Suppressor macrophage (primary cell): ENCODE measurements around the gene MT1E.
"Not testable (repeated sequence)": the region's sequence is repeated elsewhere in the genome, so short reads cannot be mapped to it uniquely, and the experiment has no call there.

Experiments
- DNase-seq, 4 experiments: peaks; one replicate each; pipeline ENCODE4 v3.0.0-alpha.2; 2020 to 2022

MT1E gene

DNA sequence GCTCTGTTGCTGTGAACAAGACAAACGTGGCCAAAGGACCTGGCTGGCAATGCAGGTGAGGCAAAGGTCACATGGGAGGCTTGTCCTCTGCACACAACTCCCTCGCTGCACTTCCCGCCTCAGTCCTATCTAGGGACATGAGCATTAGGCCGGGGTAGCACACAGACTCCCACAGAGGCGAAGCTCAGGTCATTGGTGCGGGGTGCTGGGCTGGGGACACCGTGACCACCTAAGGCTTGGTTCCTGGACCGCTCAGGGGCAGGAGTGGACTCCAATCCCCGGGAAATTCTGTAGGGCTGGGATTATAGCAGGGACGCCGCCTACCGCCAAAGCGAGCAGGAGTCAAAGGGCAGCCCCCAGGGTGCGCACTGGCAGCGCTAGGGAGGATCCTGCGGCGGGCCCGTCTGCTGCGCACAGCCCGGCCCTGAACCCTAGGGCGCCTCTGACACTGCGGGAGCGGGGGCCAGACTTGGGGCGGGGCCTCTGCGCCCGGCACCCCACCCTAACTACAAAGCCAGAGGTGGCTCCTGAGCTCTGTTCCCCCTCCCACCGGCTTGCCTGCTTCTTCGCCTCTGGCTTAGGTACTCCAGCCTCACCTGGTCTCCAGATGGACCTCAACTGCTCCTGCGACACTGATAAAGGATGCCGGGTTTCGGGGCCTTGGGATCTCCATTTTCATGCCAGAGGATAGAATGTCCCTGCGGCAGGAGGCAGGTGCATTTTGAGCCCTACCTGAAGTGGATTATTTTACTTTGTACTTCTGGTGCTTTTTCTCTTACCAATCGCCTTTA lies 22.3 kb downstream of the MT1E start:
- no peak for DNase-seq

DNA sequence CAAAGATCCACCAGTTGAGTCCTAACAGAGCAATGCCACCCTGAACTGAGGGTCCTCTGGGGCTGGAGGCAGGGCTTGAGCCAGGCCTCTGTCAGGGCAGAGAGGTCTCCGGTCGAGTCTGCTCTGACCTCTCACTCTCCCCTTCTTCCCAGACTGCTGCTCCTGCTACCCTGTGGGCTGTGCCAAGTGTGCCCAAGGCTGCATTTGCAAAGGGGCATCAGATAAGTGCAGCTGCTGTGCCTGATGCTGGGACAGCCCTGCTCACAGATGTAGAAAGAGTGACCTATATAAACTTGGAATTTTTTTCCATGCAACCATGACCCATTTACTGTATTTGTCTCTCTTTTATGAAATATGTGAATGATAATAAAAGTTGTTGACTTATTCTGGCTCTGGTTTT lies 23.7 kb downstream of the MT1E start:
- no peak for DNase-seq

DNA sequence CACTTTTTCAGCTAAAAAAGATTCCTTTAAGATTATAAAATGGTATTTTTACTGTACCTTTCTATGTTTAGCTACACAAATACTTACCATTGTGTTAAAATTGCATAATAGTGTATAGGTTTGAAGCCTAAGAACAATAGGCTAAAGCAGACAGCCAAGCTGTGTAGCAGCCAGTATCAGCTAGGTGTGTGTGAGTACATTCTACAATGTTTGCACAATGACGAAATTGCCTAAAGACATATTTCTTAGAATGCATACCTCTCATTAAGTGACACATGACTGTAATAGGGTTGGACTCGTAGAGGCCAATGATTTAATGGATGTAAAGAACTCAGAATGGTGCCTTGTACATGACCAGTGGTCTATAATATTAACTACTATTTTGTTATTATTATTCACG lies 24.2 kb downstream of the MT1E start:
- DNase-seq, result no peak

DNA sequence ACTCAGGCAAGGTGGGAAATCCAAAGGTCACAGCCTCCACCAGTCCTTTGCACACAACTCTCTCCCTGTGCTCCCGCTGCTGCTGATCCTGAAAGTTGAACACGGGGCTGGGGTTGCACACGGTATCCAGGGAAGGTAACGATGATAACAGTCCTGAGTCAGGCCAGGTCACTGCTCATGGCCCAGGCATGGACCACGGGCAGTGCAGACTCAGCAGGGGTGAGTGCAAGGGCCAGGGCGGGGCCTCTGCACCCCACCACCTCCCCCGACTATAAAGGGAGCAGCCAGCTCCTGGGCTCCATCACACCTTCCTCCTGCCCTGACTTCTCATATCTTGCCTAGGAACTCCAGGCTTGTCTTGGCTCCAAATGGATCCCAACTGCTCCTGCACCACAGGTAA lies 26.0 kb downstream of the MT1E start, which contains the start of gene MT1B:
Gene MT1B (plus strand): TSS at position 301 of the 400 bp plus-strand sequence. CDS start 68 bp downstream, at position 369.
- no peak for DNase-seq

DNA sequence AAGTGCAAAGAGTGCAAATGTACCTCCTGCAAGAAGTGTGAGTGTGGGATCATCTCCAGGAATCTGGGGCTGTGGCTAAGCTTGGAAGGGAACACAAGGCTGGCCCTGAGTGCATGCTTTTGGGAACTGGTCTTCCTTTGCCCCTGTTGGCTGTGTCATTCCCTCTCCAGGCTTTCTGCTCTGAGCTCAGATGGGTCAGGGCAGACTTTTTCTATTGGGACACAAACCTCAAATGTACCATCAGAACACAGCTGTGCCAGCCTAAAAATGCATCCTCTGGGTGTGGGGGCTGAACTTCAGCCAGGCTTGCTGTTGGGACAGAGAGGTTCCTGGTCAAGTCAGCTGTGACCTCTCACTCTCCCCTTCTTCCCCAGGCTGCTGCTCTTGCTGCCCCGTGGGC lies 27.0 kb downstream of the MT1E start:
- no peak for DNase-seq

DNA sequence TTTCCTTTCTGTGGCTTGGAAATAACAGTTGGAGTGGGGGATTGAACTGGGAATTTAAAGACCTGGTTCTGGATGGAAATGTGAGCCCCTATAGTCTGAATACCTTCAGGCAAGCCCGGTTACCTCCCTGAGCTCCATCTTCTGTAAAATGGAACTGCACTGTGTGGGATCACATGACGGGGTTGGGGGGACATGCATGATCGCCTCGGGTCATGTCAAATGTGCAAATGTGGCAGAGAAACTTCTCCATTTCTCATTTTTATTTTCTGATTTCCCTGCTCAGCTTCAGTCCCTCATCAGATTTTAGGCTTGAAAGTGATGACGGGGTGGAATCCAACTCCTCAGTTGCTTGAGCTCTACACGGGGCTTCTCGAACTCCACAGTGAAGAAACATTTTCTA lies 27.6 kb downstream of the MT1E start:
- no peak for DNase-seq

DNA sequence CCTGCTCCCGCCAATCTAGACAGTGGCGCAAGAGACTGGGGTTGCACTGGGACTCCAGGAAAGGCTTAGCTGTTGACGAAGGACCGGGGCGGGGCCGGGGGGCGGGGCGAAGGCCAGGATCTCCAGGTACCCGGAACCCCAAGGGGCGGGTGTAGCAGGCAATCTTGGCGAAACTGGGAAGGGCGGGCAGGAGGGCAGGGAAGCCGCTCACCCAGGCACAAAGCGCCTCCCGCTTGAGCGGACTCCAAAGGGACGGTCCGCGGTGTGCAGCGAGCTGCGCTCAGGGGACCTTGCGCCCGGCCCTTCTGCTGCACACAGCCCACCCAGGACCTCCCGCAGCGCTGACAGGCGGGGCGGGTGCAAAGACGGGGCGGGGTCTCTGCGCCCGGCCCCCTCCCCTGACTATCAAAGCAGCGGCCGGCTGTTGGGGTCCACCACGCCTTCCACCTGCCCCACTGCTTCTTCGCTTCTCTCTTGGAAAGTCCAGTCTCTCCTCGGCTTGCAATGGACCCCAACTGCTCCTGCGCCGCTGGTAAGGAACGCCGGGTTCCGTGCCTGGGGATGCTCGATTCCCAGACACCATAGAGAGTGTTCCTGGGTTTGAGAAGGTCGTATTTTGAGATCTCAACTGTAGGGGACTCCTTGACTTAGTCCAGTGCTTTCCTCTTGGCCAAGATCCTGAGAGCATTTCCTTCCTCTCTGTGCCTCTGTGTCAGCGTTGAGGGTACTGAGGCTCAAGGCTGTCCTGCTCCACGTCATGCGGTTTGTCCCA lies 32.2 kb downstream of the MT1E start, which contains the start of gene MT1F:
Gene MT1F (plus strand): TSS at position 405 of the 772 bp plus-strand sequence. CDS start 100 bp downstream, at position 505.
- peak; percentile 77 to 87 (median 82) for DNase-seq

DNA sequence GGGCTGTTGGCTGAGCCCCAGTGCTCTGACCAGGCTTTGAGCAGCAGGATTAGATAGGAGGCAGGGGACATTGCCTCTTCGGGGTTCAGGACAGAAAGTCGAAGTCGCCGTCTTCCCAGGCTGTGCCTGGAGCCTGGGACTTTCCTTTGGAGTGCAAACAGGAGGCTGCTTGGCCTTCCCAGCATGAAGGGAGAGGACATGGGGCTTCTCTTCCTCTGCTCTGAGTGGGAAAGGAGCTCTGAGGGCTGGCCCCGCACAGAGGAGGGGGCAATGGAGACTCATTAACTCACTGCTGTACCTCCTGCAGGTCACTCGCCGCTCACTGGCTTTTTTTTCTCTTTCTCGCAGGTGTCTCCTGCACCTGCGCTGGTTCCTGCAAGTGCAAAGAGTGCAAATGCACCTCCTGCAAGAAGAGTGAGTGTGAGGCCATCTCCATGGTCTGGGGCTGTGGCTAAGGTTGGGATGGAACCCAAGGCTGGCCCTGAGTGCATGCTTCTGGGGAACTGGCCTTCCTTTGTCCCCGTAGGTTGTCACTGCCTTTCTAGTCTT lies 32.8 kb downstream of the MT1E start:
- no peak for DNase-seq

DNA sequence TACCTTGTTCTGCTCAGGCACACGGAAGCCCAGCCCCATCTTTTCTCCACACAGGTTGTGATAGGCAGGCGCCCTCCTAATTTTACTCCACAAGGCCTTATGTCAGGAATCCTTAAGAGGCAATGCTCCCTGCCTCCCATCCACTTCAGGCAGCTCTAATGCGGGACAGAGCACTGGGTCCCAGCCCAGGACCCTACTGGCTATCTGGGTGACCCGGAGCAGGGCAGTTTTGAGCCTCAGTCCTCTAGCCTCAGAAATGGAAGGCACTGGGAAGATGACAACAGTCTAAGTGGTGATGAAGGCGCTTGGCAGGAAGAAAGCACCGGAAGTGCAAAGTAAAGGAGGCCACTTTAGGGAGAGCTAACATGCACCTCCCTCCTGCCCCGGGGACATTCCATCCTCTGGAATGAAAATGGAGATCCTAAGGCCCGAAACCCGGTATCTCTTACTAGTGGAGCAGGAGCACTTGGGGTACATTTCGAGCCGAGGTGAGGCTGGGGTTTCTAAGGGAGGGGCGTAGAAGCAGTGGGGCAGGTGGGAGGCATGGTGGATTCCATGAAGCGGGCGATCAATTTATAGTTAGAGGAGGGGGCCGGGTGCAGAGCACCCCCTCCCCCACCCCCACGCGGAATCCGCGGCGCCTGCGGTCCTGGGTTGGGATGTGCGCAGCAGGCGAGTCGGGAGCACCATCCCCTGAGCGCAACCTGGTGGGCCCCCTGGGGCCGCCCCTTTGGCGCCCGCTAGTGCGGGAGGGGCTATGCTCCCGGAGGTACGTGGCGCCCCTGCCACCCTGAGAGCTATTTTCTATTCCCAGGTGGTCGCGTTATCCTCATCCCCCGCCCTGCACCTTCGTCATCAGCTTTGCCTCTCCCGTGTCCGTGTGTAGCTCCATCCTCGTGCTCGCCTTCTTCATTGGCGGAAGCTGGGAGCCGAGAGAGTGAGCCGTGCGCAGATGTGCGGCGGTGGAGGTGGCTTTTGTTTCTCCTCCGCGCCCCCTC lies 37.1 kb downstream of the MT1E start:
- DNase-seq, result no peak

DNA sequence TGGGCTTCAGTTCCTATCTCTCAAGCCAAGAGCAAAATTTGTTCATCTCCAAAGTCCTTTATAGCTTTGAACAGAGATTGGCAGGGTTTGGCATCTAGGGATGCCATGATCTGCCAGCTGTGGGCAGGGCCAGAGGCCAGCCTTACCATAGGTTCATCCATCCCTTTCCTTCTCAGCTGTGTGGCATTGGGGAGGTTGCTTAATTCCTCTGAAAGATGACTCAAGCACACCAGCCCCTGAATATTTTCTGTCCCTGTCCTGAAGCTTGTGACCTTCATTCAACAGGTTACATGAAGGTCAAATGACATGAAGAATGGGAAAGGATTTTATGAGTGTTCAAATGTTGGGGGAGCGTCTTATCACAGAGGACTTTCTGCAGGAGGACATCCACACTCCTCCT lies 38.9 kb downstream of the MT1E start:
- no peak for DNase-seq

DNA sequence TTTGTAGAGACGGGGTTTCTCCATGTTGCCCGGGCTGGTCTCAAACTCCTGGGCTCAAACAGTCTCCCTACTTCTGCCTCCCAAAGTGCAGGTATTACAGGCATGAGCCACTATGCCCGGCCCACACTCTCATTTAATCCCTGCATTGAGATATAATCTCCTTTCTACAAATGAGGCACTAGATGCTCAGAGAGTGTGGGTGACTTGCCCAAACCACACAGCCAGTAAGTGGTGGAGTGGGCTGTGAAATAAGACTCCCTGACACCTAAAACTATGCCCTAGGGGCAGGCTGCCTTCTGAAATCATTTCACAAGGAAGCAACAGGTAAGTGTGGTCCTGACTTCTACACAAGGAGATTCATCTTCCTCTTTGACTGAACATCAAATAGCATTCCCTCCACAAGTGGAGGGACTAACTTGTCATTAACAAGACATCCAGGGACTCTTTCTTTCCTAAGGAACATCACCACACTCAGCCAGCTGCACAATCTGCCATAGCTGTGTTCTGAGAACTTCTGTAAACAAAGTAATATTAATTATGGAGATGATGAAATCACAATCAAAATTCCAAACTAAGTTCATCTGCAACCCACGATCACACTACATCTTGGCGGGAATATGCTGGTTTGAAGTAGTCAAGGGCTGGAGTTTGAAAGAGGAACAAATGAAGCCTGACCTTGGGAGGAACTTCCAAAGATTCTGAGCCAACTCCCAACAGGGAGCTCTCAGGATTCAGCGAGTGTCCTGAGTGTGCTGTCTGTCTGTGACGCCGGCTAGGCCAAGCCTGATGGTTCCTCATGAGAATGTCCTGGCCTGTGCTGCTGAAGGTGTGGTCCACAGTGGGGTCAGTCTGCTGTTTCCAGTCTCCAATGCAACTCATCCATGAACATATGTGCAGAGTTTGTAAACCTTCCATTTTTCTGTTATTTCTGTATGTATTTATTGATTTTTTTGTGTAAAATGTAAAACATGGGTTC lies 40.0 kb downstream of the MT1E start:
- DNase-seq, result not testable (repeated sequence)

DNA sequence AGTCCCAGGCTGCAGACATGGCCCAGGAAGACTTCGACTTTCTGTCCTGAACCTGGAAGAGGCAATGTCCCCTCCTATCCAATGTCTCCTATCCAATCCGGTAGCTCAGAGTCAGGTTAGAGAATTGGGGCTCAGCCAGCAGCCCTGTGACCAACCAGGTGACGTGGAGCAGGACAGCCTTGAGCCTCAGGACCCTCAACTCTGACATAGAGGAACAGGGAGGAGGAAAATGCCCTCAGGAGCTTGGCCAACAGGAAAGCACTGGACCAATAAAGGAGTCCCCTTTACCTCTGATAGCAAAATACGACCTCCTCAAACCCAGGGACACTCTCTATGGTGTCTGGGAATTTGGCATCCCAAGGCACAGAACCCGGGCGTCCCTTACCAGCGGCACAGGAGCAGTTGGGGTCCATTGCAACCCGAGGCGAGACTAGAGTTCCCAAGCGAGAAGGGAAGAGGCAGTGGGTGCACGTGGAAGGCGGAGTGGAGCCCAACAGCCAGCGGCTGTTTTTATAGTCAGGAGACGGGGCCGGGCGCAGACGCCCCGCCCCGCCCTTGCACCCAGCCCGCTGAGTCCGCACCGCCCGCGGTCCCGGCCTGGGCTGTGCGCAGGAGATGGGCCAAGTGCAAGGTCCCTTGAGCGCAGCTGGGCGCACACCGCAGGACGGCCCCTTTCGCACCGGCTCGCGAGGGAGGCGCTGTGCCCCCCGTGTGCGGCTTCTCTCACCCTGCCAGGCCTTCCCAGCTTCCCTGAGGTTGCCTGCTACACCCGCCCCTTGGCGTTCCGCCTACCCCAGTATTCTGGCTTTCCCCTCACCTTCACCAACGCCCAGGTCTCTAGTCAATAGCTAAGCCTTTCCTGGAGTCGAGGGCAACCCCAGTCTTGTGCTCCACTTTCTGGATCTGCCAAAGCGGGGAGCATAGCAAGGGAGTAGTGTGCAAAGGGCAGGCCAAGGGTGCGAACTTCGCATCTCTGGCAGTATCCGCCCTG lies 42.3 kb downstream of the MT1E start, which contains the start of gene MT1G:
Gene MT1G (minus strand): TSS at position 485 of the 991 bp plus-strand sequence. CDS start 72 bp downstream, at position 413.
- peak; percentile 81 to 91 (median 86) for DNase-seq

DNA sequence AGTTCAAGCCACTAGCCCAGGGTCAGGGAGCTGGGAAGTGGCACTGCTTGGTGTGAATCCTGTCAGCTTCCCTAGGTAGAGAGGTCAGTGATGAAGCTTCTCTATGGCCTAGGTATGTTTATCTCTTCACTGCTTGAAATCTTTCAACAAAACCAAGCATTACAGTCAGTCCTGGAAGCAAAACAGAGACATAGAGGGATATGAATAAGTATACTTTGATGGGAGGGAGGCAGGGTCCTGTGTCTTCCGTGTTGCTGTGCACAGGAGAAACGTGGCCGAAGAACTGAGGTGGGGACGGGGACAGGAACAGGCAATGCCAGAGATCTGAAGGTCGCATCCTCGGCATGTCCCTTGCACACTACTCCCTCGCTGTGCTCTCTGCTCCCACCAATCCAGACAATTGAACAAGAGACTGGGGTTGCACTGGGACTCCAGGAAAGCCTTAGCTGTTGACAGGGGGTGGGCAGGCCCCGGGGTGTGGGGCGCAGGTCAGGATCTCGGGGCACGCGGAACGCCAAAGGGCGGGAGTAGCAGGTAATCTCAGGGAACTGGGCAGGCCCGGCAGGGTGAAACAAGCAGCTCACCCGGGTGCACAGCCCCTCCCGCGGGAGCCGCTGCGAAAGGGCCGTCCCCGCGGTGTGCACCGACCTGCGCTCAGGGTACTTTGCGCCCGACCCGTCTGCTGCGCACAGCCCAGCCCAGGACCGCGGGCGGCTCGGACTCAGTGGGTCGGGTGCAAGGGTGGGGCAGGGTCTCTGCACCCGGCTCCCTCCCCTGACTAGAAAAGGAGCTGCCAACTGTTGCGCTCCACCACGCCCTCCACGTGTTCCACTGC lies 43.6 kb downstream of the MT1E start, which contains the start of gene MT1H:
Gene MT1H (plus strand): TSS at position 810 of the 835 bp plus-strand sequence. CDS start 71 bp downstream, outside the sequence.
- no peak for DNase-seq

DNA sequence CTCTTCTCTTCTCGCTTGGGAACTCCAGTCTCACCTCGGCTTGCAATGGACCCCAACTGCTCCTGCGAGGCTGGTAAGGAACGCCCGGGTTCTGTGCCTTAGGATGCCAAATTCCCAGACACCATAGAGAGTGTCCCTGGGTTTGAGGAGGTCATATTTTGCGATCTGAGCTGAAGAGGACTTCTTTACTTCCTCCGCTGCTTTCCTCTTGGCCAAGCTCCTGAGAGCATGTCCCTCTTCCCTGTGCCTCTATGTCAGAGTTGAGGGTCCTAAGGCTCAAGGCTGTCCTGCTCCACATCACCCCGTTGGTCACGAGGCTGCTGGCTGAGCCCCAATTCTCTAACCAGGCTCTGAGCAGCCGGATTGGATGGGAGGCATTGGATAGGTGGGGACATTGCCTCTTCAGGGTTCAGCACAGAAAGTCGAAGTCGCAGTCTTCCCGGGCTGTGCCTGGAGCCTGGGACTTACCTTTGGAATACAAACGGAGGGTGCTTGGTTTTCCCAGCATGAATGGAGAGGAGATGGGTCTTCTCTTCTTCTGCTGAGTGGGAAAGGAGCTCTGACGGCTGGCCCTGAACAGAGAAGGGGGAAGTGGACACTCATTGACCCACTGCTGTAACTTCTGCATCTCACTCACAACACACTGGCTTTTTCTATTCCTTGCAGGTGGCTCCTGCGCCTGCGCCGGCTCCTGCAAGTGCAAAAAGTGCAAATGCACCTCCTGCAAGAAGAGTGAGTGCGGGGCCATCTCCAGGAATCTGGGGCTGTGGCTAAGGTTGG lies 44.4 kb downstream of the MT1E start:
- DNase-seq, result peak; percentile 24 to 67 (median 62)

DNA sequence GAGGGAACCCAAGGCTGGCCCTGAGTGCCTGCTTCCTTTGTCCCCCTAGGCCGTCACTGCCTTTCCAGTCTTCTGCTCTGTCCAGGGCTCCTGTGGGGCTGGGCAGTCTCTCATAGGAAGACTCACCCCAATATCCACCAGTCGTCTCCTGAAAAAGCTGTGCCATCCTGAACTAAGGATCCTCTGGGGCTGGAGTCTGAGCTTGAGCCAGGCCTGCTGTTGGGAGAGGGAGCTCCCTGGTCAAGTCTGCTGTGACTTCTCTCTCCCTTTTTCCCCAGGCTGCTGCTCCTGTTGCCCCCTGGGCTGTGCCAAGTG lies 45.0 kb downstream of the MT1E start:
- no peak for DNase-seq

DNA sequence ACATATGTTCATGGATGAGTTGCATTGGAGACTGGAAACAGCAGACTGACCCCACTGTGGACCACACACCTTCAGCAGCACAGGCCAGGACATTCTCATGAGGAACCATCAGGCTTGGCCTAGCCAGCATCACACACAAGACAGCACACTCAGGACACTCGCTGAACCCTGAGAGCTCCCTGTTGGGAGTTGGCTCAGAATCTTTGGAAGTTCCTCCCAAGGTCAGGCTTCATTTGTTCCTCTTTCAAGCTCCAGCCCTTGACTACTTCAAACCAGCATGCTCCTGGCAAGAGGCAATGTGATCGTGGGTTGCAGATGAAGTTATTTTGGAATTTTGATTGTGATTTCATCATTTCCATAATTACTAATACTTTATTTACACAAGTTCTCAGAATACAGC lies 46.1 kb downstream of the MT1E start:
- DNase-seq, result peak; percentile 30 to 46 (median 40)

DNA sequence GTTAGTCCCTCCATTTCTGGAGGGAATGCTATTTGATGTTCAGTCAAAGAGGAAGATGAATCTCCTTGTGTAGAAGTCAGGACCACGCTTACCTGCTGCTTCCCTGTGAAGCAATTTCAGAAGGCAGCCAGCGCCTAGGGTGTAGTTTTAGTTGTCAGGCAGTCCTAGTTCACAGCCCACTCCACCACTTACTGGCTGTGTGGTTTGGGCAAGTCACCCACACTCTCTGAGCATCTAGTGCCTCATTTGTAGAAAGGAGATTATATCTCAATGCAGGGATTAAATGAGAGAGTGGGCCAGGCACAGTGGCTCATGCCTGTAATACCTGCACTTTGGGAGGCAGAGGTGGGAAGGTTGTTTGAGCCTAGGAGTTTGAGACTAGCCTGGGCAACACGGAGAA lies 46.6 kb downstream of the MT1E start:
- not testable (repeated sequence) for DNase-seq
